HCT116 (cell line): ENCODE results near the gene AKAP8. TPM values are rescaled to one million over a fixed set of nuclear protein-coding genes. Genes with fewer than 3 reads are reported as not detected.

ENCODE experiments used
- ATAC-seq: fragments of 200-7000 bp; cut with Tn5 transposase; 2 replicates; pipeline ENCODE4 v1.9.1; 2020; ENCODE audit warnings: mild to moderate bottlenecking, moderate library complexity
- BruUV-seq: library from RNA; stranded (reverse); fragments of 400-500 nt; replicated peaks from 2 replicates; lab custom pipeline; 2021; lab: Mats Ljungman, UMichigan
- CTCF ChIA-PET: fragments of 300-600 bp; sonication (Branson Sonifier 250); formaldehyde crosslinking; loops from one replicate; lab custom pipeline; 2021; ENCODE audit warnings: antibody characterized with exemption; lab: Charles Lee
- POLR2A ChIA-PET: fragments of 300-600, 350-600 bp; sonication (Branson Sonifier 250); formaldehyde crosslinking; loops from one replicate; lab custom pipeline; 2021; ENCODE audit warnings: antibody characterized with exemption; lab: Charles Lee
- RAD21 ChIA-PET, 2 experiments: fragments of 300-600 bp; sonication (Branson Sonifier 250); formaldehyde crosslinking; loops; one replicate each; lab custom pipeline; 2023; ENCODE audit warnings: low total read pairs in 2 of 2; ENCODE audit not compliant: uncharacterized antibody in 2 of 2, unreplicated experiment in 2 of 2, low non-redundant PET in 1 of 2; lab: Charles Lee
- DNase-seq: peaks from one replicate; pipeline ENCODE4 v3.0.0-alpha.2; 2010; ENCODE audit warnings: low read depth, low spot score
- H2AFZ ChIP-seq: fragments of 200-600 bp; shearing (Covaris generic), sonication (generic); 2 replicates; pipeline ENCODE4 v1.6.1; 2017; ENCODE audit warnings: low read depth, mixed run types, mixed read lengths, antibody characterized with exemption, low read length; ENCODE audit not compliant: poor library complexity, severe bottlenecking
- H3K27ac ChIP-seq: 2 replicates; pipeline ENCODE4 v1.5.1; 2012; ENCODE audit warnings: low read depth, low read length
- H3K27me3 ChIP-seq: fragments of 200-600 bp; sonication (generic); 2 replicates; pipeline ENCODE4 v1.6.1; 2016; ENCODE audit warnings: mixed run types, low read length, mixed read lengths; ENCODE audit not compliant: insufficient read depth
- H3K36me3 ChIP-seq, 2 experiments: fragments of 200-500 bp in 1 of 2; fragments of 200-600 bp in 1 of 2; sonication (Bioruptor generic) in 1 of 2; sonication (generic) in 1 of 2; 2 replicates each; pipeline versions ENCODE4 v1.5.1 to v1.6.1; 2014 to 2016; ENCODE audit warnings: low read length in 2 of 2, inconsistent platforms in 1 of 2, mixed read lengths in 1 of 2, mixed run types in 1 of 2; ENCODE audit not compliant: insufficient read depth in 2 of 2, control insufficient read depth in 1 of 2
- H3K4me1 ChIP-seq, 2 experiments: fragments of 200-600 bp in 1 of 2; sonication (generic) in 1 of 2; 2 replicates each; pipeline versions ENCODE4 v1.5.1 to v1.6.1; 2012 to 2017; ENCODE audit warnings: low read length in 2 of 2, inconsistent platforms in 1 of 2, mild to moderate bottlenecking in 1 of 2, mixed read lengths in 1 of 2, mixed run types in 1 of 2, moderate library complexity in 1 of 2; ENCODE audit not compliant: insufficient read depth in 2 of 2, control insufficient read depth in 1 of 2
- H3K4me2 ChIP-seq: fragments of 200-600 bp; sonication (generic); 2 replicates; pipeline ENCODE4 v1.6.1; 2017; ENCODE audit warnings: mixed run types, low read length, mixed read lengths
- H3K4me3 ChIP-seq, 2 experiments: fragments of 200-600 bp in 1 of 2; sonication (generic) in 1 of 2; replicated peaks in 1 of 2; 2 replicates each; pipeline ENCODE4 v1.5.1; 2011 to 2016; ENCODE audit warnings: low read length in 2 of 2, control low read depth in 1 of 2, low read depth in 1 of 2, mild to moderate bottlenecking in 1 of 2, mixed read lengths in 1 of 2, mixed run types in 1 of 2
- H3K79me2 ChIP-seq: fragments of 200-600 bp; sonication (generic); 2 replicates; pipeline ENCODE4 v1.6.1; 2017; ENCODE audit warnings: mild to moderate bottlenecking, mixed run types, low read length, moderate library complexity, mixed read lengths; ENCODE audit not compliant: insufficient read depth
- H3K9ac ChIP-seq: fragments of 200-600 bp; sonication (generic); 2 replicates; pipeline ENCODE4 v1.6.1; 2016; ENCODE audit warnings: low read length, mixed read lengths
- H3K9me2 ChIP-seq: fragments of 200-600 bp; sonication (generic), shearing (Covaris generic); 2 replicates; pipeline ENCODE4 v1.6.1; 2017; ENCODE audit warnings: mixed run types, mild to moderate bottlenecking, moderate library complexity; ENCODE audit not compliant: insufficient read depth
- H3K9me3 ChIP-seq, 2 experiments: fragments of 200-500 bp in 1 of 2; fragments of 200-600 bp in 1 of 2; sonication (Bioruptor generic) in 1 of 2; sonication (generic) in 1 of 2; 2 replicates each; pipeline ENCODE4 v1.6.1; 2014 to 2017; ENCODE audit warnings: low read length in 2 of 2, mixed read lengths in 2 of 2, inconsistent platforms in 1 of 2, low read depth in 1 of 2, mild to moderate bottlenecking in 1 of 2, mixed run types in 1 of 2, moderate library complexity in 1 of 2; ENCODE audit not compliant: control insufficient read depth in 1 of 2, insufficient read depth in 1 of 2
- H4K20me1 ChIP-seq: fragments of 200-600 bp; sonication (generic), shearing (Covaris generic); 2 replicates; pipeline ENCODE4 v1.6.1; 2017; ENCODE audit warnings: mixed run types, mild to moderate bottlenecking, moderate library complexity; ENCODE audit not compliant: insufficient read depth
- CBX3 ChIP-seq: IDR thresholded peaks from 2 replicates; pipeline ENCODE4 v1.6.1; 2012; ENCODE audit warnings: low read depth
- CEBPB ChIP-seq: IDR thresholded peaks from 2 replicates; pipeline ENCODE4 v1.6.1; 2012; ENCODE audit warnings: low read depth
- EGR1 ChIP-seq: IDR thresholded peaks from 2 replicates; pipeline ENCODE4 v1.6.1; 2012; ENCODE audit warnings: low read depth
- EZH2 ChIP-seq: fragments of 200-600 bp; sonication (generic); IDR thresholded peaks from 2 replicates; pipeline ENCODE4 v1.6.1; 2017; ENCODE audit warnings: antibody characterized with exemption, mixed run types
- FOSL1 ChIP-seq: IDR thresholded peaks from 2 replicates; pipeline ENCODE4 v1.6.1; 2012; ENCODE audit warnings: low read depth
- JUND ChIP-seq: IDR thresholded peaks from 2 replicates; pipeline ENCODE4 v1.6.1; 2012
- POLR2A ChIP-seq: IDR thresholded peaks from 2 replicates; pipeline ENCODE4 v1.7.0; 2011; ENCODE audit warnings: borderline replicate concordance; ENCODE audit not compliant: insufficient read depth, insufficient read length; ENCODE audit errors: extremely low read depth
- POLR2AphosphoS5 ChIP-seq: IDR thresholded peaks from 2 replicates; pipeline ENCODE4 v1.6.1; 2011; ENCODE audit warnings: mild to moderate bottlenecking, low read depth, low read length, moderate library complexity
- RAD21 ChIP-seq: IDR thresholded peaks from 2 replicates; pipeline ENCODE4 v1.6.1; 2012; ENCODE audit warnings: low read depth, mild to moderate bottlenecking
- SIN3A ChIP-seq: IDR thresholded peaks from 2 replicates; pipeline ENCODE4 v1.6.1; 2012; ENCODE audit warnings: low read depth
- SRF ChIP-seq: IDR thresholded peaks from 2 replicates; pipeline ENCODE4 v1.6.1; 2012; ENCODE audit warnings: low read depth
- TCF7L2 ChIP-seq: IDR thresholded peaks from 2 replicates; pipeline ENCODE4 v1.7.0; 2011; ENCODE audit warnings: borderline replicate concordance, inconsistent platforms; ENCODE audit not compliant: insufficient read depth, insufficient read length; ENCODE audit errors: extremely low read depth
- ZFX ChIP-seq: fragments of 450-650 bp; IDR thresholded peaks from 2 replicates; pipeline ENCODE4 v1.6.1; 2017
- intact Hi-C: fragments of 100-400 bp; cut with micrococcal nuclease; formaldehyde crosslinking; loops from 2 replicates; pipeline ENCODE4 v1.10.0; 2022
- total RNA-seq: library from RNA; stranded (reverse); gene quantifications from one replicate; pipeline ENCODE4 v1.2.1, GENCODE V29; 2021; ENCODE audit not compliant: unreplicated experiment
- TF ChIP-seq, protein P1 (sequence below): IDR thresholded peaks from 2 replicates; pipeline ENCODE4 v1.6.1; 2012; ENCODE audit warnings: low read depth
- TF ChIP-seq, protein P2 (sequence below): IDR thresholded peaks from 2 replicates; pipeline ENCODE4 v1.6.1; 2011; ENCODE audit warnings: mild to moderate bottlenecking, low read length, moderate library complexity; ENCODE audit not compliant: insufficient replicate concordance; ENCODE audit errors: extremely low read depth
- TF ChIP-seq, protein P3 (sequence below): IDR thresholded peaks from 2 replicates; pipeline ENCODE4 v1.6.1; 2012
- TF ChIP-seq, protein P4 (sequence below), 3 experiments: fragments of 200-600 bp in 1 of 3; sonication (generic) in 1 of 3; IDR thresholded peaks in 2 of 3; conservative IDR thresholded peaks in 1 of 3; 2 replicates each; pipeline ENCODE4 v1.5.1; 2012 to 2017; ENCODE audit warnings: low read depth in 2 of 3, low read length in 2 of 3, antibody characterized with exemption in 1 of 3, borderline replicate concordance in 1 of 3, control low read depth in 1 of 3, mild to moderate bottlenecking in 1 of 3, mixed read lengths in 1 of 3, mixed run types in 1 of 3, moderate library complexity in 1 of 3; ENCODE audit not compliant: insufficient read depth in 1 of 3
- TF ChIP-seq, protein P5 (sequence below): IDR thresholded peaks from 2 replicates; pipeline ENCODE4 v1.6.1; 2012

The AKAP8 gene
- total RNA-seq, 1 experiment from 2014 or later: 50.6 TPM

DNA sequence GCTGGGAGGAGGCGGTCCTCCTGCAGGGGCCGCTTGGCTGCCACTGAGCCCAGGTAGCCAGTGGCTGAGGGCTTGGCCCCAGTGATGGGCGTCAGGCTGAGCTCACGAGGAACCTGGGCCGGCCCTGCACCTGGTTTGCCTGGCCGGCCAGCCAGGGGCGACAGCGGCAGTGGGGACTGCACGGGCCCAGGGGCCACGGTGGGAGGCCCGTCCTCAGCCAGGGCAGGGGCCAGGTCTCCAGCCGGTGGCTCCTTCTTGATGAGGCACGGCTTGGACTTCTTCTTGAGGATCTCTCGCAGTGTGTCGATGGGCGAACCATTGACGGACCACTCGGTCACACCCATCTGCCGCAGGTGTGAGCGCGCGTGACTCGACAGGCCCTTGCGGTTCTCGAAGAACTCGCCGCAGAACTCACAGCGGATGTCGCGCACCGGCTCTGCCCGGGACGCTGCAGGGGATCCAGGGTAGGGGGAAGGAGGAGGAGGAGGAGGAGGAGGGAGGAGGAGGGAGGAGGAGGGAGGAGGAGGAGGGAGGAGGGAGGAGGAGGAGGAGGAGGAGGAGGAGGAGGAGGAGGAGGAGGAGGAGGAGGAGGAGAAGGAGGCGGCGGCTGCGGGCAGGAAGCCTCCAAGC lies 45.8 kb upstream of the AKAP8 start:
- Histone ChIP-seq H3K9me2 (no peaks in the 10 kb centered on the region), H3K4me3 (no peak overlapping the region), H3K79me2 (peaks cover 36% of the 10 kb centered on the region), H3K9ac (no peak overlapping the region), H4K20me1 (no peaks in the 10 kb centered on the region), H3K9me3 (no peaks in the 10 kb centered on the region), H3K36me3 (peaks cover 20 to 51% of the 10 kb centered on the region in 2 experiments; a peak in 3 of 4 replicates), H3K4me1 (peaks cover under 1 to 2% of the 10 kb centered on the region in 2 experiments; a peak in 2 of 4 replicates), H2AFZ (no peak overlapping the region), H3K27ac (no peak overlapping the region), H3K4me2 (no peak overlapping the region), H3K27me3 (no peaks in the 10 kb centered on the region)
- ATAC-seq: no peak
- DNase-seq: no peak
- ChIA-PET POLR2A (no interaction called here), CTCF (no interaction called here), RAD21 (no interaction called here)
- intact Hi-C loops: no loop called here
- BruUV-seq: no TSS peak
- TF ChIP-seq EZH2 (no peak), SIN3A (no peak), POLR2A (no peak), FOSL1 (no peak), CEBPB (no peak), RAD21 (no peak), TCF7L2 (no peak), EGR1 (no peak), CBX3 (no peak), ZFX (no peak), POLR2AphosphoS5 (no peak), SRF (no peak), JUND (no peak)
- TF ChIP-seq, protein P1, sequence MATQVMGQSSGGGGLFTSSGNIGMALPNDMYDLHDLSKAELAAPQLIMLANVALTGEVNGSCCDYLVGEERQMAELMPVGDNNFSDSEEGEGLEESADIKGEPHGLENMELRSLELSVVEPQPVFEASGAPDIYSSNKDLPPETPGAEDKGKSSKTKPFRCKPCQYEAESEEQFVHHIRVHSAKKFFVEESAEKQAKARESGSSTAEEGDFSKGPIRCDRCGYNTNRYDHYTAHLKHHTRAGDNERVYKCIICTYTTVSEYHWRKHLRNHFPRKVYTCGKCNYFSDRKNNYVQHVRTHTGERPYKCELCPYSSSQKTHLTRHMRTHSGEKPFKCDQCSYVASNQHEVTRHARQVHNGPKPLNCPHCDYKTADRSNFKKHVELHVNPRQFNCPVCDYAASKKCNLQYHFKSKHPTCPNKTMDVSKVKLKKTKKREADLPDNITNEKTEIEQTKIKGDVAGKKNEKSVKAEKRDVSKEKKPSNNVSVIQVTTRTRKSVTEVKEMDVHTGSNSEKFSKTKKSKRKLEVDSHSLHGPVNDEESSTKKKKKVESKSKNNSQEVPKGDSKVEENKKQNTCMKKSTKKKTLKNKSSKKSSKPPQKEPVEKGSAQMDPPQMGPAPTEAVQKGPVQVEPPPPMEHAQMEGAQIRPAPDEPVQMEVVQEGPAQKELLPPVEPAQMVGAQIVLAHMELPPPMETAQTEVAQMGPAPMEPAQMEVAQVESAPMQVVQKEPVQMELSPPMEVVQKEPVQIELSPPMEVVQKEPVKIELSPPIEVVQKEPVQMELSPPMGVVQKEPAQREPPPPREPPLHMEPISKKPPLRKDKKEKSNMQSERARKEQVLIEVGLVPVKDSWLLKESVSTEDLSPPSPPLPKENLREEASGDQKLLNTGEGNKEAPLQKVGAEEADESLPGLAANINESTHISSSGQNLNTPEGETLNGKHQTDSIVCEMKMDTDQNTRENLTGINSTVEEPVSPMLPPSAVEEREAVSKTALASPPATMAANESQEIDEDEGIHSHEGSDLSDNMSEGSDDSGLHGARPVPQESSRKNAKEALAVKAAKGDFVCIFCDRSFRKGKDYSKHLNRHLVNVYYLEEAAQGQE: no peak
- TF ChIP-seq, protein P2, sequence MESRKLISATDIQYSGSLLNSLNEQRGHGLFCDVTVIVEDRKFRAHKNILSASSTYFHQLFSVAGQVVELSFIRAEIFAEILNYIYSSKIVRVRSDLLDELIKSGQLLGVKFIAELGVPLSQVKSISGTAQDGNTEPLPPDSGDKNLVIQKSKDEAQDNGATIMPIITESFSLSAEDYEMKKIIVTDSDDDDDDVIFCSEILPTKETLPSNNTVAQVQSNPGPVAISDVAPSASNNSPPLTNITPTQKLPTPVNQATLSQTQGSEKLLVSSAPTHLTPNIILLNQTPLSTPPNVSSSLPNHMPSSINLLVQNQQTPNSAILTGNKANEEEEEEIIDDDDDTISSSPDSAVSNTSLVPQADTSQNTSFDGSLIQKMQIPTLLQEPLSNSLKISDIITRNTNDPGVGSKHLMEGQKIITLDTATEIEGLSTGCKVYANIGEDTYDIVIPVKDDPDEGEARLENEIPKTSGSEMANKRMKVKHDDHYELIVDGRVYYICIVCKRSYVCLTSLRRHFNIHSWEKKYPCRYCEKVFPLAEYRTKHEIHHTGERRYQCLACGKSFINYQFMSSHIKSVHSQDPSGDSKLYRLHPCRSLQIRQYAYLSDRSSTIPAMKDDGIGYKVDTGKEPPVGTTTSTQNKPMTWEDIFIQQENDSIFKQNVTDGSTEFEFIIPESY: no peak
- TF ChIP-seq, protein P3, sequence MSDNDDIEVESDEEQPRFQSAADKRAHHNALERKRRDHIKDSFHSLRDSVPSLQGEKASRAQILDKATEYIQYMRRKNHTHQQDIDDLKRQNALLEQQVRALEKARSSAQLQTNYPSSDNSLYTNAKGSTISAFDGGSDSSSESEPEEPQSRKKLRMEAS: no peak
- TF ChIP-seq, protein P4, sequence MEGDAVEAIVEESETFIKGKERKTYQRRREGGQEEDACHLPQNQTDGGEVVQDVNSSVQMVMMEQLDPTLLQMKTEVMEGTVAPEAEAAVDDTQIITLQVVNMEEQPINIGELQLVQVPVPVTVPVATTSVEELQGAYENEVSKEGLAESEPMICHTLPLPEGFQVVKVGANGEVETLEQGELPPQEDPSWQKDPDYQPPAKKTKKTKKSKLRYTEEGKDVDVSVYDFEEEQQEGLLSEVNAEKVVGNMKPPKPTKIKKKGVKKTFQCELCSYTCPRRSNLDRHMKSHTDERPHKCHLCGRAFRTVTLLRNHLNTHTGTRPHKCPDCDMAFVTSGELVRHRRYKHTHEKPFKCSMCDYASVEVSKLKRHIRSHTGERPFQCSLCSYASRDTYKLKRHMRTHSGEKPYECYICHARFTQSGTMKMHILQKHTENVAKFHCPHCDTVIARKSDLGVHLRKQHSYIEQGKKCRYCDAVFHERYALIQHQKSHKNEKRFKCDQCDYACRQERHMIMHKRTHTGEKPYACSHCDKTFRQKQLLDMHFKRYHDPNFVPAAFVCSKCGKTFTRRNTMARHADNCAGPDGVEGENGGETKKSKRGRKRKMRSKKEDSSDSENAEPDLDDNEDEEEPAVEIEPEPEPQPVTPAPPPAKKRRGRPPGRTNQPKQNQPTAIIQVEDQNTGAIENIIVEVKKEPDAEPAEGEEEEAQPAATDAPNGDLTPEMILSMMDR (IDR thresholded peaks at IDR 0.05 in 2 of 3, conservative IDR thresholded peaks at IDR 0.05 in 1 of 3; ENCODE audit: borderline replicate concordance in 1 of 3, insufficient read depth in 1 of 3, low read depth in 2 of 3, low read length in 2 of 3): no peak
- TF ChIP-seq, protein P5, sequence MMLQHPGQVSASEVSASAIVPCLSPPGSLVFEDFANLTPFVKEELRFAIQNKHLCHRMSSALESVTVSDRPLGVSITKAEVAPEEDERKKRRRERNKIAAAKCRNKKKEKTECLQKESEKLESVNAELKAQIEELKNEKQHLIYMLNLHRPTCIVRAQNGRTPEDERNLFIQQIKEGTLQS: no peak
